ENCODE results near the gene FMNL1. TPM values are rescaled to one million over a fixed set of nuclear protein-coding genes. Genes with fewer than 3 reads are reported as not detected.

FMNL1 gene
- total RNA-seq, 6 donors from 2014 or later = 42.9 to 119 (median 98.3) TPM

DNA sequence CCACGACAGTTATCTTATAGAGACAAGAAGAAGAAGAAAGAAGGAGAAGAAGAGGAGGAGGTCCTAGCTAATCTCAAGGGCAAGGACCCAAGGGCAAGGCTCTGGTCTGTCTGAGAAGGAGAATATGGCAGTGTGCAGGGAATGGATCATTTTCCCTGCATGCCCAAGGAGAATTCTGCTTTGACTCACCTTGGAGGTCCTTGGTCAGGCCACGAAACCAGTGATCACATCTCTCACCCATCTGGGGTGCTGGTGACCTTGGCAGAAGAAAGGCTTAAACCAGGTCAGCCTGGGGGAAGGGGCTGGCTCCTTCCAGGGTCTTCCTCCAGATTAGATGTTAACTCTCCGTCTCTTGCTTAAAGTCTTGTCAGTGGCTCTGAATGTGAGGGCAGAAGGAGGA is 1.6 kb upstream of the FMNL1 start:
- ATAC-seq (ENCODE audit: low FRiP score in 2 of 2) = no peak
- no peaks in the 10 kb centered on the region for H3K36me3 ChIP-seq
- H3K4me1 ChIP-seq = peaks cover 4 to 38% (median 10%) of the 10 kb centered on the region in 4 donors
- DNase-seq = no peak
- H3K27ac ChIP-seq = no peak overlapping the region
- H3K27me3 ChIP-seq = peaks cover 0 to 6% (median 0%) of the 10 kb centered on the region in 4 donors
- 78 to 93% methylated on average over 2 to 3 of the region's 3 CpGs for WGBS, 2 donors
- H3K4me3 ChIP-seq = no peak overlapping the region
- no peaks in the 10 kb centered on the region for H3K9me3 ChIP-seq
- TF ChIP-seq POLR2AphosphoS5 (IDR thresholded peaks at IDR 0.05) (no peak), EP300 (IDR thresholded peaks at IDR 0.05) (no peak), POLR2A (IDR thresholded peaks at IDR 0.05) (no peak)
- TF ChIP-seq, protein P1, sequence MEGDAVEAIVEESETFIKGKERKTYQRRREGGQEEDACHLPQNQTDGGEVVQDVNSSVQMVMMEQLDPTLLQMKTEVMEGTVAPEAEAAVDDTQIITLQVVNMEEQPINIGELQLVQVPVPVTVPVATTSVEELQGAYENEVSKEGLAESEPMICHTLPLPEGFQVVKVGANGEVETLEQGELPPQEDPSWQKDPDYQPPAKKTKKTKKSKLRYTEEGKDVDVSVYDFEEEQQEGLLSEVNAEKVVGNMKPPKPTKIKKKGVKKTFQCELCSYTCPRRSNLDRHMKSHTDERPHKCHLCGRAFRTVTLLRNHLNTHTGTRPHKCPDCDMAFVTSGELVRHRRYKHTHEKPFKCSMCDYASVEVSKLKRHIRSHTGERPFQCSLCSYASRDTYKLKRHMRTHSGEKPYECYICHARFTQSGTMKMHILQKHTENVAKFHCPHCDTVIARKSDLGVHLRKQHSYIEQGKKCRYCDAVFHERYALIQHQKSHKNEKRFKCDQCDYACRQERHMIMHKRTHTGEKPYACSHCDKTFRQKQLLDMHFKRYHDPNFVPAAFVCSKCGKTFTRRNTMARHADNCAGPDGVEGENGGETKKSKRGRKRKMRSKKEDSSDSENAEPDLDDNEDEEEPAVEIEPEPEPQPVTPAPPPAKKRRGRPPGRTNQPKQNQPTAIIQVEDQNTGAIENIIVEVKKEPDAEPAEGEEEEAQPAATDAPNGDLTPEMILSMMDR (IDR thresholded peaks at IDR 0.05) = no peak

- H3K27ac ChIP-seq = peak overlapping the region; percentile 65 to 93 (median 86)
Measured at GRCh38 chr17:45222014-45222288, 266 bp downstream of the FMNL1 start.

GRCh38 chr17:45222289-45222995 is 757 bp downstream of the FMNL1 start:
- H3K36me3 ChIP-seq = no peaks in the 10 kb centered on the region
- H3K27ac ChIP-seq = peak overlapping the region; percentile 65 to 93 (median 86)
- peak overlapping the region; percentile 24 to 71 (median 62) for H3K4me3 ChIP-seq
- 11 to 24% methylated on average over 20 to 21 of the region's 33 CpGs for WGBS, 2 donors
- DNase-seq (no peak), ATAC-seq (ENCODE audit: low FRiP score in 2 of 2) (no peak)
- no peaks in the 10 kb centered on the region for H3K9me3 ChIP-seq
- peaks cover 0 to 6% (median 0%) of the 10 kb centered on the region in 4 donors for H3K27me3 ChIP-seq
- H3K4me1 ChIP-seq = peaks cover 14 to 57% (median 22%) of the 10 kb centered on the region in 4 donors
- TF ChIP-seq POLR2AphosphoS5 (IDR thresholded peaks at IDR 0.05) = no peak
- TF ChIP-seq, protein P1 (IDR thresholded peaks at IDR 0.05) = no peak
- no peak for TF ChIP-seq EP300 (IDR thresholded peaks at IDR 0.05)
- TF ChIP-seq POLR2A (IDR thresholded peaks at IDR 0.05) = no peak

More at GRCh38 chr17:45222014-45222288, 266 bp downstream of the FMNL1 start:
- ATAC-seq (ENCODE audit: low FRiP score in 2 of 2) = no peak
- Histone ChIP-seq H3K4me3 (peak overlapping the region in 3 of 4 donors; percentile 54 to 71 (median 70)), H3K9me3 (no peaks in the 10 kb centered on the region), H3K4me1 (peaks cover 12 to 52% (median 18%) of the 10 kb centered on the region in 4 donors), H3K27me3 (peaks cover 0 to 6% (median 0%) of the 10 kb centered on the region in 4 donors), H3K36me3 (no peaks in the 10 kb centered on the region)
- DNase-seq = no peak
- no CpG with 5 or more reads among the region's 38 CpGs for WGBS, 2 donors
- TF ChIP-seq POLR2AphosphoS5 (IDR thresholded peaks at IDR 0.05) (no peak), EP300 (IDR thresholded peaks at IDR 0.05) (no peak), POLR2A (IDR thresholded peaks at IDR 0.05) (no peak)
- TF ChIP-seq, protein P1 (IDR thresholded peaks at IDR 0.05) = no peak

GRCh38 chr17:45222996-45223538 is 1.4 kb downstream of the FMNL1 start:
- no peak for ATAC-seq (ENCODE audit: low FRiP score in 2 of 2)
- Histone ChIP-seq H3K4me1 (peaks cover 19 to 63% (median 28%) of the 10 kb centered on the region in 4 donors), H3K9me3 (no peaks in the 10 kb centered on the region), H3K27ac (peak overlapping the region; percentile 65 to 93 (median 86)), H3K36me3 (no peaks in the 10 kb centered on the region), H3K4me3 (peak overlapping the region in 3 of 4 donors; percentile 54 to 71 (median 70)), H3K27me3 (peaks cover 0 to 6% (median 0%) of the 10 kb centered on the region in 4 donors)
- WGBS, 2 donors = 54% methylated on average over 8 of the region's 8 CpGs; no CpG with 5 or more reads in 1 of the 2 donors
- no peak for DNase-seq
- TF ChIP-seq, protein P1 (IDR thresholded peaks at IDR 0.05) = no peak
- TF ChIP-seq POLR2A (IDR thresholded peaks at IDR 0.05) (no peak), EP300 (IDR thresholded peaks at IDR 0.05) (no peak), POLR2AphosphoS5 (IDR thresholded peaks at IDR 0.05) (no peak)

Measured in upper lobe of left lung (tissue), 6 donors.